ENCODE measurements around the gene KMT2C.
"Not testable (repeated sequence)": the region's sequence is repeated elsewhere in the genome, so short reads cannot be mapped to it uniquely, and the experiment has no call there.

The KMT2C gene

DNA sequence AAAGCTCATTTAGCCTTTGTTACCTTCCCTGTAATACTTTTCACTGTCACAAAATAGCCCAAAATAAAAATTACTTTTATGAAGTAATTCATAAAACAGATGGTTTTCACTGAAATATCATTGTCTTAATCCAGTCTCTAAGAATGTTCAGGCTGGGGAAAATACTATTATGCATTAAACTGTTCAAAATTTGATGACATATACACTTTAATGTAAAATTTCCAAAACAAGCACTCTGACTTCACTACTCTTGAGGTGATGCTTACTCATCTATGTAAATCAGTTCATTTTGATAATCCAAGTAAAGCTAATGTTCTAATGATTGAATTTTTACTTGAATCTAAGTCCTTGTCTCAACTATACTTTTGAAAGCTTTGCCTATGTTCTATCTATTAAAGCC is 127.9 kb downstream of the KMT2C start:
- no peak for DNase-seq (ENCODE audit: low spot score)

DNA sequence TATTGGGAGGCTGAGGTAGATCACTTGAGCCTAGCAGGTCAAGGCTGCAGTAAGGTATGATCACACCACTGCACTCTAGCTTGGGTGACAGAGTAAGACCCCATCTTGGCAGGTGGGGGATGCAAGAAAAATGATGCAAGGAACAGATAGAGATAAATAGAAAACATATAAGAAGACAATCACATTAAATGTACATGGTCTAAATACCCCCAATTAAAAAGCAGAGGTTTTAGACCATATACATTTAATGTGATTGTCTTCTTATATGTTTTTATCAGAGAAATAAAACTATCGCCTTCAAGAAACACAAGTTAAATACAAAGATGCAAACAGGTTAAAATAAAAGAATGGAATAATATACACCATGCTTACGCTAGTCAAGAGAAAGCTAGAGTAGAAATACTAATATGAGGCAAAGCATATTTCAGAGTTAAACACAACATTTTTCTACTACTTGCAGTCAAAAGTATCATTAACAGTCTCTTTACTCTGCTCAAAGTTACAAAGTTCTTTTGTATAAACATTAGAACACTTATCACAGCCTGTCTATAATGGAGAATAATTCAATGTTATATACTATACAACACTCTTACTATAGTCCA is 136.2 kb downstream of the KMT2C start:
- not testable (repeated sequence) for DNase-seq (ENCODE audit: low spot score)

DNA sequence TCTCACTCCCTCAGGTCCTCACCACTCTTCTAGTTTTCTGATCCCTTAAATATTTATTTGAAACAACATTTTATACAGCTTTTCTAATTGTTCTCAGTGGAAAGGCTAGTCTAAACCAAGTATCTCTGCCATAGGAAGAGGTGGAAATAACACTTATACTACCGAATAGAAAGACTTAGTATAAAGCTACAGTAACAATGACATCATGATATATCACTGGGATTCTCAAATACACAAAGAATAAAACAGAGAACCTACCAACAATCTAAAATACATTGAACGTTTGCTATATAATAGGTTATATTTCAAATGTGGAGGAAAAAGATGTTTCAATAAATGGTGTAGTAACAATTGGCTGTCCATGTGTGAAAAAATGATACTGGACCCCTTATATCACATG is 142.9 kb downstream of the KMT2C start:
- no peak for DNase-seq (ENCODE audit: low spot score)

DNA sequence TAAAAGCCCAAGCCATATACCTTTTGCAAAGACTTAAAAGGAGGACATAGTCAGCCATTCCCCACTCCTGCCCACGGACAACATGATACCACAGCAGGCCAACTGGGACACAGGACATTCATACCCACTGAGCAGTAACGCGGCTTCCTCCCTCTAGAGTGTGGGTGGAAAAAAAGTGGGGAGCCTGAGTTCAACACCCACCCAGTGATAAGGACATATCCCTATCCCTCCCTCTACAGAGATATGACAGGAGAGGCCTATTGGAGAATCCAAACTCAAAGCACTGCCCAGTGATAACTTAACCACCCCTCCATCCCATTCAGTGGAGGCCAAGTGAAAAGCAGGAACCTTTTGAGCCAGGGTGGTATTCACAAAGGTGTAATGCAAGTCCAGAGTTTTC is 148.8 kb downstream of the KMT2C start:
- not testable (repeated sequence) for DNase-seq (ENCODE audit: low spot score)

DNA sequence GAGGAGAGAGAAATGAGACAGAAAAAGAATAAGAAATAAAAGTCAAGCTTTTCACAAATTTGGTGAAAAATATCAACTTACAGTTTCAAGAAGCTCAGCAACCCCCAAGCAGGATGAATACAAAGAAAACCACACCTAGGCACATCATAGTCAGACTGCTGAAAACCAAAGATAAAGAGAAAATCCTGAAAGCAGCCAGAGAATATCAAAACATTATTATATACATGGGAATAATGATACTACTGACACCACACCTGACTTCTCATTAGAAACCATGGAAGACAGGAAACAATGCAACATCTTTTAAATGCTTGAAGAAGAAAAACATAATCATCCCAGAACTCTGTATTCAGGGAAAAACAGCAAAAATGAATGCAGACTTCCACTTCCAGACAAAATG is 149.6 kb downstream of the KMT2C start:
- not testable (repeated sequence) for DNase-seq (ENCODE audit: low spot score)

DNA sequence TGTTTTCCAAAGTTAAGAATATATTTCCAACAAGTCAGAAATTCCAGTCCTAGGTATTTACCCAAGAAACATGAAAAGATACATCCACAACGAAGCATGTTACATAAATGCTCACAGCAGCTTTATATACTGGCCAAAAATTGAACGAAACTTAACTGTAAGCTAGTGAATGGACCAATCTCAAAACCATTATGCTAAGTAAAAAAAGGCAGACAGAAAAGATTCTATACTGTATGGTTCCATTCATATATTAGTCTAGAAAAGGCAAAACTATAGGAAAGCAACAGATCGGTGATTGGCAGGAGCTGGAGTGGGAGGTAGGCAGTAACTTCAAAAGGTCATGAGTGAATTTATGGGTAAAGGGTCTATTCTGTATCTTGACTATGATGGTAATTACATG is 150.8 kb downstream of the KMT2C start:
- DNase-seq (ENCODE audit: low spot score): not testable (repeated sequence)

DNA sequence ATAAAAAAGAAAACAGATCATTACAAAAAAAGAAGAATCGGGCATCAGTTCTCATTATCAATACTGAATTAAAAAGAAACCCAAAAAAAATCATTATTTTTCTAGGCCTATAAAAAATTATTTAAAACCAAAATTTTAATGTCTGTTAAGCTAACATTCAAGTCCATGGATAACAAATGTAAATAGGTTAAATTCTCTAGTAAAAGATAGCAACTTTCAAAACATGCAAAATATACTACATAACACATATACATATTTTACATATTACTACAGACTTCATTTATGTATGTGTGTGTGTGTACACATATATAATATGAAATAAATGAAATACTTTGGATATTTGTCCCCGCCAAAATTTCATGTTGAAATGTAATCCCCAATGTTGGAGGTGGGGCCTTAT is 158.1 kb downstream of the KMT2C start:
- DNase-seq (ENCODE audit: low spot score): not testable (repeated sequence)

DNA sequence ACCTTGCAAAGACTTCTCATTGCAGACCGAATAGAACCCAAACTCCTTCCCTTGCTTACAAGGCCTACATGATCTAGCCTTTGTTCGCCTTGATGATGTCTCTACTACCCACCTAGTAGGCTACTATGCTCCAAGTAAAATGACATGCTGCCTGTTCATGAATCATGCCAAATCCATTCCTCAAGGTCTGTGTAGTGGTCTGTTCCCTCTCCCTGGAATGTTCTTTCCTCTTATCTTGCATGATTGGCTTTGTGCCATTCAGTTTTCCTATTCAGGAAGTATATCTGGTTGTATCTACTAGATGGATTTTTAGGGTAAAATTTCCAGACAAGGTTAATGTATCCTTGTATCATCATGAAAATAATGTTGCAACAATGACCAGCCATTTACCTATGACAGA is 165.4 kb downstream of the KMT2C start:
- DNase-seq (ENCODE audit: low spot score): not testable (repeated sequence)

DNA sequence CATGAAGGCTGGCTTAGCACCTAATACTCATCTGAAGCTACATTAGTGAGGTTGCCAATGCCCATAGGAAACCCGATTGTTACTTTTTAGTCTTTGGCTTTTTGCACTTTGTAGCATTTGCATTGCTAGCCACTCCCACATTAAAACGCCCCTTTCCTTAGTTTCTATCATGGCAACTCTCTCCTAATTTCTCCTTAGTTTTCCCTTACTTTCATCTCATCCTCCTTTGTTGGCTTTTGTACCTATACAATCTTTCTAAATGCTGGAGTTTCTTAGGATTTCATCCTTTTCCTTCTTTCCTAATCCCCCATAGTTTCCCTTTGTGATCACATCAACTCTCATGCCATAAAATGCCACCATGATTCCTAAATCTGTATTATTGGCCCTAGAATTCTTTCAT is 168.9 kb downstream of the KMT2C start:
- not testable (repeated sequence) for DNase-seq (ENCODE audit: low spot score)

DNA sequence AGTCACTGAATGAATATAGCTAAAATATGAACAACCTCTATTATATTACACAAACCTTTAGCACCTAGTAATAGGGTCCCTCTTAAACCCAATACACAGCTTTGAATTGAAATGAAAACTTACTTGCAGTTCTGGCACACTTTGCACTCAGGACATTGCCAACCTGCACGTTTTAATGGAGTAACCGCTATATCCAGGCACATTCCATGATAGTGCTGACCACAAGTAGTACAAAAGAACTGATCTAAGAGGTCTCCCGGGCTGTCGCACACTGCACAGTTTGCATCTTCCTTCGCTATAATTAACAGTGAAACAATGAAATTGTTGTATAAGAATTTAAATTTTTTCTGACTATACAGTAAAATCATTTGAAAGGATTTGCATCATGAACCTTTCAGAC is 170.9 kb downstream of the KMT2C start:
- DNase-seq (ENCODE audit: low spot score): not testable (repeated sequence)

DNA sequence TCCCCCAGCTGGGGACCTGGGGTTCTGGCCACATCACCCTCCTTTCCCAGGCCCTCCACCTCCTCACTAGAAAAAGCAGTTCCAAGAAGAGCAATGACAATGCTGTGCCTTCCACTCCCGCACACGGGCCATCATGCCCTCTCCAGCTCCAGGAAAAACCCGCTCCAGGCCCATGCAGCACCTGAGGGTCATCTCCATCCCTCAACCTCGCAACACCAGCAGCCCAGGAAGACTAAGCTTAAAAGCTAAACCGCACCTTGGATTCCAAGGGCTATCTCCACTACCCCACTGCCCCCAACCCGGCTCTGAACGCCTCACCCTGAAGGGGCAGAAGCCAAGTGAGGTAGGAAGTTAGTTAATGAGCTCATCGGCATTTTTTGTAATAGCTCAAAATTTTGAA is 173.7 kb downstream of the KMT2C start:
- DNase-seq (ENCODE audit: low spot score): not testable (repeated sequence)

DNA sequence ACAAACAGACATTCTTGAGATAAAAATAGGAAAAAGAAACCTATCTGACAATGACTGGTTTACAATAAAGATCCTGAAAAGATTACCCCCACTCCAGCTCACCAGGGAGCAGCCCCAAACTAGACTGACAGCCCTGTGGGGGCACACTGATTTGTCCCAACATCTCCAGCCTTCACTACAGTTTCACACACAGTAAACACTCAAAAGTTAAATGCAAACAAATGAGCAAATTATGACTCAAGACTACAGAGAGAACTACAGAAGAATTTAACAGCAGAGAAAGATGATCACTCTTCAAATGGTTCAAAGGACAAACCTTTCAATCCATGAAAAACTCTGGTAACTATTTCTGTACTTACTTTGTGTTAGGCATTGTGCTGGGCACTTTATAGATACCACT is 176.2 kb downstream of the KMT2C start:
- not testable (repeated sequence) for DNase-seq (ENCODE audit: low spot score)

DNA sequence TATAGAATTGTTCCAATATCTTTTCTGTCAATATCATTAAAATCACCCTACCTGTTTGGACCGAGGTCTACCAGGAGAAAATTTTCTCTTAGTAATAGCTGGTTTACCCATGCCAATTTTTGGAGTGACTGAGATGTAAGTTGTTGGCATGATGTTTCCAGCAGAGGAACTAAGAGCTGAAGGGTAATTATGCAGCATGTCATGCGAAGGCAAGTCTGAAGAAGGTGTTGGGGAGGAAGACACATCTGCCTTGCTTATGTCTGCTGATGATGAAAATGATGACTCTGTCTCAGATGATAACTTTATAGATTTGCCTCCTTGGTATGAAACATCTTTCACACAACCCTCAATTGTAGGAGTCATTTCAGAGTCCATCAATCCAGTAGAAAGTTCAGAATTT is 188.0 kb downstream of the KMT2C start:
- not testable (repeated sequence) for DNase-seq (ENCODE audit: low spot score)

DNA sequence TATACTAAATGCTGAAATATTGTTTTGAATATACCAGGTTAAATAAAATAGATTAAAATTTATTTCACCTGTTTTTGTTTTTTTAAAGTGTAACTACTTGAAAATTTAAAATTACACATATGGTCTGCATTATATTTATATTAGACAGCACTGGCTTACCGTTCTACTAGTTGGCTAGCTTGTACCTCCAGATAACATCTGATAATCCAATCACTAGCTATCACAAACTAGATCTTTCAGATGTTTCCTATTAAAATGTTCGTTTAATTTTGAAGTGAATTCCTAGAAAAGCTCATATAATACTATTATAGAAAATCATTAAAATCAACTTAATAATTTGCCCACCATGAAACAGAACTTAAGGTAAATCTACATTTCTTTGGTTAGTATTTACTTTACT is 190.4 kb downstream of the KMT2C start:
- not testable (repeated sequence) for DNase-seq (ENCODE audit: low spot score)

DNA sequence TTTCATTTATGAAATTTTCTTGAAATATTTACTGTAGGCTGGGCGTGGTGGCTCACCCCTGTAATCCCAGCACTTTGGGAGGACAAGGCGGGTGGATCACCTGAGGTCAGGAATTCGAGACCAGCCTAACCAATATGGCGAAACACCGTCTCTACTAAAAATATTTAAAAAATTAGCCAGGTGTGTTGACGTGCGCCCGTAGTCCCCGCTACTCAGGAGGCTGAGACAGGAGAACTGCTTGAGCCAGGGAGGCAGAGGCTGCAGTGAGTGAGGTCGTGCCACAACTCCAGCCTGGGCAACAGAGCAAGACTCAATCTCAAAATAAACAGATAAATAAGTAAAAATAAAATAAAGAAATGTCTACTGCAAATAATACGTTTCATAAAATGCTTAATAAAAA is 192.3 kb downstream of the KMT2C start:
- DNase-seq (ENCODE audit: low spot score): not testable (repeated sequence)

DNA sequence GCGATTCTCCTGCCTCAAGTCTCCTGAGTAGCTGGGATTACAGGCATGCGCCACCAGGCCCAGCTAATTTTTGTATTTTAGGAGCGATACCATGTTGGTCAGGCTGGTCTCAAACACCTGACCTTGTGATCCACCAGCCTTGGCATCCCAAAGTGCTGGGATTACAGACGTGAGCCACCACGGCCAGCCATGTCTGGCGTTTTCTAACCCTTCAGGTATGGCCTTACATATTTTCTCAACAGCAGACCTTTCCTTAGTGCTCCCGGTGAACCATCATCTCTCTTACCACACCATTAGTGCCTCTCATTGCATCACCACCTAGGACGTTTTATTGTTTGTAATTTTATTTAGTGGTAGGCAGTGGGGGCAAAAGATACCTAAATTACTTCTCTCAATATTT is 194.5 kb downstream of the KMT2C start:
- DNase-seq (ENCODE audit: low spot score): not testable (repeated sequence)

DNA sequence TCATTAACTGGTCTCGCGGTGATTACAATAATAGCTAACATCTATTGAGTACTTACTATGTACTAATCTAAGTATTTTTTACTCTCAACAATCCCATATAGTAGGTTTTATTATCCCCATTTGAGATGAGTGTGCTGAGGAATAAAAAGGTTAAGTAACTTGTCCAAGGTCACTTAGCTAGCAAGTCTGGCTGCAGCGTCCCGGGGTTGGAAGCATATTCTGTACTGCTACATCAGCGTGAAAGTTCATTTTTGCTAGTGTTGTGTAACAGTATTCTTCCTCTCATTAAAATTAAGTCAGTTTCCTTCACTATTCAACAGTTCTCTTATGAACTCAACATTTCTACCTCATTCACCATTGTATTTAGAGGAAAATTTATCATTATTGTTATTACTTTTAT is 199.5 kb downstream of the KMT2C start:
- not testable (repeated sequence) for DNase-seq (ENCODE audit: low spot score)

DNA sequence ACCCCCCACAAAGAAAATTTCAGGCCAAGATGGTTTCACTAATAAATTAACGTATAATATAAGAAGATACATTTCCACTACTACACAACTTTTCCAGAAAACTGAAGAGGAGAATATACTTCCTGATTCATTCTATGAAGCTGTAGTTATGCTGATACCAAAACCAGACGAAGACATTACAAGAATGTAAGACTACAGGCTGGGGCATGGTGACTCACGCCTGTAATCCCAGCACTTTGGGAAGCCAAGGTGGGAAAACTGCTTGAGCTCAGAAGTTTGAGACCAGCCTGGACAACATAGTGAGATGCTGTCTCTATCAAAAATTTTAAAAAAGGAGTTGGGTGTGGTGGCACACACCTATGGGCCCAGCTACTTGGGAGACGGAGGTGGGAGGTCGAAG is 201.4 kb downstream of the KMT2C start:
- DNase-seq (ENCODE audit: low spot score): not testable (repeated sequence)

DNA sequence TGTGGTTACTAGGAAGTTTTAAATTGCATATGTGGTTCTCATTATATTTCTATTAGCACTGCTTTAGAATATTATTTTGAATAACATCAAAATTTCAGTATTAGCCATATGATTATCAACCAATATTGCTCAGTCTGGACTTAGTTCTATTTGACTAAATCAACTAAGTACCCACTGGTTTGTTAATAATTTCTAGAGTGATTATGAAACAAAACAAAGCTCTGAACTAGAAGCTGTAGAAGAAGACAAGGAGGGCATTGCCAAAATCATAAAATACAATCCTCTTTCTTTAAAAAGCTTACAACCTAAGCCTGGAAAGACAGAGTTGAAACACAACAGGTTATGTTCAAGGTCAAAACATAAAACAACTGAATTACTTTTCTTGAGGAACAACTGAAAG is 204.7 kb downstream of the KMT2C start:
- DNase-seq (ENCODE audit: low spot score): no peak

DNA sequence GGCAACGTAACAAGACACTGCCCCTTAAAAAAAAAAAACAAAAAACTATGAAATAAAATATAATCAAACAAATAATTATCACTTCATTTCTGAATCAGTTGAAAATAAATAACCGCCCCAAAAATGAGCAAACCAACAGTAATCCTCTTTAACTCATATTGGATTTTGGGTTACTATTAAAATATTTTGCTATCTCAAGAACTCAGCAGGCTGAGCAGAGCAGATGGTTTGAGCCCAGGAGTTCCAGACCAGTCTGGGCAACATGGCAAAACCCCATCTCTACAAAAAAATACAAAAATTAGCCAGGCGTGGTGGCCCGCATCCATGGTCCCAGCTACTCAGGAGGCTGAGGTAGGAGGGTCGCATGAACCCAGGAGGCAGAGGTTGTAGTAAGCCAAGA is 216.2 kb downstream of the KMT2C start:
- DNase-seq (ENCODE audit: low spot score): not testable (repeated sequence)

DNA sequence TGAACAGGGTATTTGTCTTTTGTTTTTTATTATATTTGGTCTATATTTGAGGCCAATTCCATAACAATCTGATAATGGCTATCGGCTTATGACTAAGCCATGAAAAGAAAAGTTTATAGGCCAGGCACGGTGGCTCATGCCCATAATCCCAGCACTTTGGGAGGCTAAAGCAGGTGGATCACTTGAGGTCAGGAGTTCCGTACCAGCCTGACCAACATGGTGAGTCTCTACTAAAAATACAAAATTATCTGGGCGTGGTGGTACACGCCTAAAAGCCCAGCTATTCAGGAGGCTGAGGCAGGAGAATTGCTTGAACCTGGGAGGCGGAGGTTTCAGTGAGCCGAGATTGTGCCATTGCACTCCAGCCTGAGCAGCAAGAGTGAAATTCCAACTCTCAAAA is 227.0 kb downstream of the KMT2C start:
- DNase-seq (ENCODE audit: low spot score): not testable (repeated sequence)

DNA sequence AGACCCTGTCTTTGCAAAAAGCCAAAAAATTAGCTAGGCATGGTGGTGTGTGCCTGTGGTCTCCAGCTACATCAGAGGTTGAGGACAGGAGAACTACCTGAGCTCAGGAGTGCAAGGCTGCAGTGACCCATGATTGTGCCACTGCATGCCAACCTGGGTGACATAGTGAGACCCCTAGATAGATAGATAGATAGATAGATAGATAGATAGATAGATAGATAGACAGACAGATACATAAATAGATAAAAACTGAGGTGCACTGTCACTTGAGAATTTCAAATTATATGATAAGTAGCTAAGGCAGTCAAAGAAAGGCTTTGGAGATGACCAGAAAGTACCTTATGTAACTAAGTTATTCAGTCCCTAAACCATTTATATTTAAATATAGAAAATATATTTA is 231.4 kb downstream of the KMT2C start:
- not testable (repeated sequence) for DNase-seq (ENCODE audit: low spot score)

DNA sequence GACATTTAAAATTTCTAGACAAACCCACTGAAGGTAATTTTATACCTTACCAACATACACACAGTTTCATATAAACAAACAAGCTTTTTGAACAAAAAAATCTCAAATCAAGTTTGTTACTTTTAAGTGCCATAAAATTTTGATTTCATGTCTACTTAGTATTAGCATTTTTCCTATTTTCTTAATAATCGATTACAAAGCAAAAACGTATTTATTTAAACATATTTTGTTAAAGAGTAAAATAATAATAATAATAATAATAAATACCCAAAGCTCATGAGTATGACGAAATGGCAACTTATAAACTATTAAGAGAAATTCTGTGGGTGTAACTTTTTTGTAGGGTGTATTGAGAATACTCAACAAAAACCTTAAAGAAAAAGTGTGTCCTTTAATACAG is 232.7 kb downstream of the KMT2C start:
- no peak for DNase-seq (ENCODE audit: low spot score)

DNA sequence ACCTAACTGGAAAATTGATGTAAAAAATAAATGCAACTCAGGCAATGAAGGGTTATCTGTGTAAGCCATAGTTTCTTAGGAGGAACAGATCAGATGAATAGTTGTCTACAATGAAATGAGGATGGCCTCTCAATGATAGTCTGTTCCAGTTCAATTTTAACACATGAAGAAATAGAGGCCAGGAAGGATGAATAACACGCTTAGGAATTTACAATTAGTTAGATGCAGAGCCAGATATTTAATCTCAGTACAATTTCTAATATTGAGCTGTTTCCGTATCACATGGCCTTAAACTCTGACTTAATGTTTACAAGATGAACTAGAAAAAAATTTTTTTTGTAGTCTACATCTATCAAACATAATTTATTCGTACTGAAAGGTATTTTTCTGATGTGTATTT is 233.7 kb downstream of the KMT2C start:
- DNase-seq (ENCODE audit: low spot score): no peak

DNA sequence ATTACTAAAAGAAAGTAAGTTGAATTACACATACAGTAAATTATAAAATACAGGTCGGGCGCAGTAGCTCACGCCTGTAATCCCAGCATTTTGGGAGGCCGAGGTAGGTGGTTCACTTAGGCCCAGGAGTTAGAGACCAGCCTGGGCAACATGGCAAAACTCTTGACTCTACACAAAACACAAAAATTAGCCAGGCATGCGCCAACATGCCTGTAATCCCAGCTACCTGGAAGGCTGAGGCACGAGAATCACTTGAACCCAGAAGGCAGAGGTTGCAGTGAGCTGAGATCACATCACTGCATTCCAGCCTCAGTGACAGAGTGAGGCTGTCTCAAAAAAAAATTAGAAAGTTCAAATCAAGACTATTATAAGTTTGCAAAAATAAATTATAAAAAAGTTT is 235.4 kb downstream of the KMT2C start:
- no peak for DNase-seq (ENCODE audit: low spot score)
